Natural killer cell (primary cell): ENCODE results near the gene GAS2L2. TPM values are rescaled to one million over a fixed set of nuclear protein-coding genes. Genes with fewer than 3 reads are reported as not detected.

Experiments used
- ATAC-seq, 3 donors: fragments of 150-1000 bp in 2 of 3; fragments of 200-7000 bp in 1 of 3; cut with Tn5 transposase; 1 replicate in 1 of 3; 2 replicates in 2 of 3; pipeline ENCODE4 v1.10.0; 2021; ENCODE audit warnings: mild to moderate bottlenecking in 2 of 3, moderate library complexity in 2 of 3
- DNase-seq, 2 donors: peaks; one replicate each; pipeline versions ENCODE4 v3.0.0 to v3.0.0-alpha.2; 2013 to 2021; ENCODE audit warnings: mixed read lengths in 1 of 2
- H3K27ac ChIP-seq: one replicate; pipeline ENCODE4 v1.5.1; 2013; ENCODE audit warnings: mild to moderate bottlenecking, low read length
- H3K27me3 ChIP-seq: one replicate; pipeline ENCODE4 v1.6.1; 2013; ENCODE audit warnings: low read length; ENCODE audit not compliant: control insufficient read depth, insufficient read depth
- H3K36me3 ChIP-seq: one replicate; pipeline ENCODE4 v1.6.1; 2013; ENCODE audit warnings: low read length; ENCODE audit not compliant: control insufficient read depth, insufficient read depth
- H3K4me1 ChIP-seq: one replicate; pipeline ENCODE4 v1.6.1; 2013; ENCODE audit warnings: low read length; ENCODE audit not compliant: control insufficient read depth, insufficient read depth
- H3K4me3 ChIP-seq: one replicate; pipeline ENCODE4 v1.5.1; 2013; ENCODE audit warnings: low read length
- H3K9me3 ChIP-seq: one replicate; pipeline ENCODE4 v1.6.1; 2013; ENCODE audit warnings: low read length; ENCODE audit not compliant: control insufficient read depth, insufficient read depth
- H3K27ac Mint-ChIP-seq, 2 donors: one replicate each; pipeline ENCODE4 v1.8.0; 2022; ENCODE audit warnings: mild to moderate bottlenecking in 2 of 2, mixed read lengths in 2 of 2, moderate library complexity in 1 of 2
- H3K27me3 Mint-ChIP-seq, 2 donors: one replicate each; pipeline ENCODE4 v1.8.0; 2022; ENCODE audit warnings: low read depth in 2 of 2, mixed read lengths in 2 of 2
- H3K36me3 Mint-ChIP-seq: one replicate; pipeline ENCODE4 v1.8.0; 2022; ENCODE audit warnings: mixed read lengths
- H3K4me1 Mint-ChIP-seq, 2 donors: one replicate each; pipeline ENCODE4 v1.8.0; 2022; ENCODE audit warnings: mixed read lengths in 2 of 2
- H3K4me3 Mint-ChIP-seq: one replicate; pipeline ENCODE4 v1.8.0; 2022; ENCODE audit warnings: mild to moderate bottlenecking, moderate library complexity, mixed read lengths
- H3K9me3 Mint-ChIP-seq, 2 donors: one replicate each; pipeline ENCODE4 v1.8.0; 2022; ENCODE audit warnings: mixed read lengths in 2 of 2
- WGBS: methylation state at CpG from one replicate; pipeline ENCODE4 v1.1.7; 2013; ENCODE audit warnings: missing lambda C conversion rate; ENCODE audit not compliant: insufficient coverage; 5-methylcytosine and 5-hydroxymethylcytosine counted together
- intact Hi-C: fragments of 100-400 bp; cut with micrococcal nuclease; formaldehyde crosslinking; loops from one replicate; pipeline ENCODE4 v1.14.2; 2022
- total RNA-seq, 4 donors: library from RNA; stranded (reverse); fragments of 120-200 nt in 1 of 4; gene quantifications; one replicate each; pipeline versions ENCODE4 v1.2.3 to v1.2.4, GENCODE V29; 2013 to 2022
- TF ChIP-seq, protein P1 (sequence below): fragments of 200-600 bp; IDR thresholded peaks from one replicate; pipeline ENCODE4 v1.8.0; 2022; ENCODE audit warnings: antibody characterized with exemption

GAS2L2 gene
- total RNA-seq, 3 donors from 2014 or later (not counting 1 experiment from before 2014, with no cell fraction given), result 0.23 TPM; not detected in 2

DNA sequence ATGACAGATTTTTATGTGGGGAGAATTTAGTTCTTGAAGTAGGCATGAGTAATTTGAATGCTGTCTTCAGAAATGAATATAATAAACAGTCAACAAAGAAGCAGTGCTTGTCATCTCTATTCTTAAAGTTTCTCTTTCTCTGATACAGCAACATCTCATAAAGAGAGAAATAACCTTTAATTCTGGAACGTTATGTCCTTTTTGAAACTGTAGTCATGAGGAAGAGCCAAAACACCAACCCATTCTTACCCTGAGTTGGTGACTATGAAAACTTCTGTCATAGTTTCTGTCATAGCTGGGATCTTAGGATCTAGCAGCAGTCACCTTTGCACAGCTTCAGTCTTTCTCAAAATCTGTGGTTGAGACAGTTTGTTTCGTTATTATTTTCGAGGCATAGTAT, 36.9 kb downstream of the GAS2L2 start:
- DNase-seq (no peak), ATAC-seq (no peak)
- Mint-ChIP-seq H3K9me3 (no peaks in the 10 kb centered on the region), H3K4me1 (no peaks in the 10 kb centered on the region), H3K27me3 (no peaks in the 10 kb centered on the region), H3K36me3 (peaks cover 9% of the 10 kb centered on the region), H3K27ac (no peak overlapping the region), H3K4me3 (no peak overlapping the region)
- H3K27me3 ChIP-seq, result no peaks in the 10 kb centered on the region
- intact Hi-C loops, result no loop called here
- 91% methylated on average over 3 of the region's 3 CpGs for WGBS
- H3K36me3 ChIP-seq, result peaks cover 38% of the 10 kb centered on the region
- H3K4me3 ChIP-seq, result no peak overlapping the region
- H3K27ac ChIP-seq, result no peak overlapping the region
- H3K9me3 ChIP-seq, result no peaks in the 10 kb centered on the region
- TF ChIP-seq, protein P1, sequence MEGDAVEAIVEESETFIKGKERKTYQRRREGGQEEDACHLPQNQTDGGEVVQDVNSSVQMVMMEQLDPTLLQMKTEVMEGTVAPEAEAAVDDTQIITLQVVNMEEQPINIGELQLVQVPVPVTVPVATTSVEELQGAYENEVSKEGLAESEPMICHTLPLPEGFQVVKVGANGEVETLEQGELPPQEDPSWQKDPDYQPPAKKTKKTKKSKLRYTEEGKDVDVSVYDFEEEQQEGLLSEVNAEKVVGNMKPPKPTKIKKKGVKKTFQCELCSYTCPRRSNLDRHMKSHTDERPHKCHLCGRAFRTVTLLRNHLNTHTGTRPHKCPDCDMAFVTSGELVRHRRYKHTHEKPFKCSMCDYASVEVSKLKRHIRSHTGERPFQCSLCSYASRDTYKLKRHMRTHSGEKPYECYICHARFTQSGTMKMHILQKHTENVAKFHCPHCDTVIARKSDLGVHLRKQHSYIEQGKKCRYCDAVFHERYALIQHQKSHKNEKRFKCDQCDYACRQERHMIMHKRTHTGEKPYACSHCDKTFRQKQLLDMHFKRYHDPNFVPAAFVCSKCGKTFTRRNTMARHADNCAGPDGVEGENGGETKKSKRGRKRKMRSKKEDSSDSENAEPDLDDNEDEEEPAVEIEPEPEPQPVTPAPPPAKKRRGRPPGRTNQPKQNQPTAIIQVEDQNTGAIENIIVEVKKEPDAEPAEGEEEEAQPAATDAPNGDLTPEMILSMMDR, result no peak
- H3K4me1 ChIP-seq, result no peaks in the 10 kb centered on the region

DNA sequence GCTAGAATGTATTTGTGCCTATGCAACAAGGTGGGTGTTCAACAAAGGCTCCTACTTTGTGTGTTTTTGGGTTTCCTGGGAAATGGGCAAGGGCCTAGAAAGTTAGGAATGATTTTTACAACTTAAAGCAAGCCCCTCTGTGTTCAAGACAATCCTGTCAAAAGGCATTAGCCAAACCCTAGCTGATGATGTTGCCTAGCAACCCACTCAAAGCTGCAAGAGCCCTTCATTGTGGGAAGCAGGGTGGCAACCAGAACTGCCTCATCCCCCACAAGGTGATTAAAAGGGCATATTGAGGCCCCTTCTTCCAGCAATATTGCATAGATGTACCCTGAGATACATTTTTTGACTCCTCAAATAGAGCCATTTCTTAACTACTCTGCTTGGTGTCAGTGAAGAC, 37.6 kb downstream of the GAS2L2 start:
- Mint-ChIP-seq H3K4me3 (no peak overlapping the region), H3K9me3 (no peaks in the 10 kb centered on the region), H3K4me1 (no peaks in the 10 kb centered on the region), H3K36me3 (peaks cover 11% of the 10 kb centered on the region), H3K27me3 (no peaks in the 10 kb centered on the region), H3K27ac (no peak overlapping the region)
- intact Hi-C loops, result no loop called here
- H3K4me3 ChIP-seq, result no peak overlapping the region
- H3K27ac ChIP-seq, result no peak overlapping the region
- no peak for DNase-seq
- TF ChIP-seq, protein P1, result no peak
- no peak for ATAC-seq
- peaks cover 39% of the 10 kb centered on the region for H3K36me3 ChIP-seq
- no peaks in the 10 kb centered on the region for H3K9me3 ChIP-seq
- no peaks in the 10 kb centered on the region for H3K27me3 ChIP-seq
- no peaks in the 10 kb centered on the region for H3K4me1 ChIP-seq

DNA sequence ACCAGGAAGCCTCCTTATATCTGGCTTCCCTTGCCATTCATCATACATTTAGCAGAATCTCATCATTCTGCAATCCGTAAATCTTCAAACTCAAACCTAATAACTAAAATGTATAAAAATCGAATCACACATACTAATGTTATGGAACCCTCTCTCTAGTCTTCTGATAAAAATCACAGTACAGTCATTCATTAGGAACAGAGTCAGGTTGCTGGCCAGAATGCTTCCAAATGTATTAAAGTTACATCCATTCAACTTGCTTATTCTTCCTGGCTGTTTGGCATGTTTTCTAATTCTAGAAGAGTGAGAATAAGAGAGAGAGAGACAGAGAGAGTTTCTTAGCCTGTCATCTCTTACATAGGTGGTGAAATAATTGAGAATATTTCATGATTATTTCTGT, 38.1 kb downstream of the GAS2L2 start:
- no peaks in the 10 kb centered on the region for H3K4me1 ChIP-seq
- intact Hi-C loops, result no loop called here
- no peak for ATAC-seq
- H3K36me3 ChIP-seq, result peaks cover 42% of the 10 kb centered on the region
- H3K4me1 Mint-ChIP-seq, result no peaks in the 10 kb centered on the region
- WGBS, result 100% methylated on average over 2 of the region's 2 CpGs
- H3K27me3 Mint-ChIP-seq, result no peaks in the 10 kb centered on the region
- no peak overlapping the region for H3K4me3 Mint-ChIP-seq
- H3K36me3 Mint-ChIP-seq, result peaks cover 15% of the 10 kb centered on the region
- no peak overlapping the region for H3K27ac ChIP-seq
- TF ChIP-seq, protein P1, result no peak
- H3K9me3 ChIP-seq, result no peaks in the 10 kb centered on the region
- H3K4me3 ChIP-seq, result no peak overlapping the region
- no peak for DNase-seq
- no peaks in the 10 kb centered on the region for H3K9me3 Mint-ChIP-seq
- no peaks in the 10 kb centered on the region for H3K27me3 ChIP-seq
- no peak overlapping the region for H3K27ac Mint-ChIP-seq

DNA sequence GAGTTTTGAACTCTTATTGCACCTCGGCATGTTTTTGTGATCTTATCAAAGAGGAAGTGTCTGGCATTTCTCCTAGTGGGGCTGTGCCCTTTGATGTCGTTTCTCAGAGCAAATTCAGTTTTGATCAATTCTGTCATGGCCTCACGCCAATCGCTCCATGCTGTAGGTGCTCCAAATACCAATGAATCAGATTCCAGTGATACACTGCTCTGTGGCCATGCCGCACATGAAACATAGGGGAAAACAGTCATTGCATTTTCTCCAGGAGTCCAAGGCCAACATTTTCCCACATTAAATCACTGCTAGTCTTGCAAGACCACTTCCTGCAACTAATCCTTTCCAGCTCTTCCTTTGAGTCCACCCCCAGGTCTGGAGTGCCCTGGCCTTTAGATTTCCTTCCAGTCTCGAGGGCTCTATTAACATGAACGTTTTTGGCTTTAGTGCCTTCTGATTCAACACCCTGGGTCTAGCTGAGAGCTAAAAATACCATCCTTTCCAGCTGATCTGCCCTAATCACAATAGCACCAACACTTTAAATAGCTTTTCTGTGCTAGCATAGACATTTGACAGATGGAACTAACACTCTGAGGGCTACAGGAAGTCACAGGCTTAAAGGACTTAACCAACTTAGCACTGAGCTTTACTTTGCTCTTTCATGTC, 39.8 kb downstream of the GAS2L2 start:
- TF ChIP-seq, protein P1, result no peak
- H3K4me3 ChIP-seq, result no peak overlapping the region
- H3K27ac ChIP-seq, result no peak overlapping the region
- peaks cover 42% of the 10 kb centered on the region for H3K36me3 ChIP-seq
- Mint-ChIP-seq H3K4me3 (no peak overlapping the region), H3K36me3 (peaks cover 19% of the 10 kb centered on the region), H3K27ac (no peak overlapping the region), H3K9me3 (no peaks in the 10 kb centered on the region), H3K4me1 (no peaks in the 10 kb centered on the region), H3K27me3 (no peaks in the 10 kb centered on the region)
- intact Hi-C loops, result no loop called here
- peak in 2 of 3 donors; percentile 52 to 53 for ATAC-seq
- H3K27me3 ChIP-seq, result no peaks in the 10 kb centered on the region
- 49% methylated on average over 7 of the region's 7 CpGs for WGBS
- peak in 1 of 2 donors; percentile 20 for DNase-seq
- no peaks in the 10 kb centered on the region for H3K9me3 ChIP-seq
- H3K4me1 ChIP-seq, result no peaks in the 10 kb centered on the region
